LHCN-M2 (cell line): ENCODE measurements around the gene RMDN2. TPM values are rescaled to one million over a fixed set of nuclear protein-coding genes. Genes with fewer than 3 reads are reported as not detected.
"Not testable (repeated sequence)": the region's sequence is repeated elsewhere in the genome, so short reads cannot be mapped to it uniquely, and the experiment has no call there.

ENCODE experiments used
- DNase-seq: peaks from one replicate; pipeline ENCODE4 v3.0.0-alpha.2; 2012; ENCODE audit warnings: low read depth
- total RNA-seq: library from RNA; depleted of rRNA; stranded (reverse); fragments of >200 nt; gene quantifications from 2 replicates; pipeline ENCODE4 v1.2.3, GENCODE V29; 2014

The RMDN2 gene
- total RNA-seq, 1 experiment from 2014 or later = 6.5 TPM

DNA sequence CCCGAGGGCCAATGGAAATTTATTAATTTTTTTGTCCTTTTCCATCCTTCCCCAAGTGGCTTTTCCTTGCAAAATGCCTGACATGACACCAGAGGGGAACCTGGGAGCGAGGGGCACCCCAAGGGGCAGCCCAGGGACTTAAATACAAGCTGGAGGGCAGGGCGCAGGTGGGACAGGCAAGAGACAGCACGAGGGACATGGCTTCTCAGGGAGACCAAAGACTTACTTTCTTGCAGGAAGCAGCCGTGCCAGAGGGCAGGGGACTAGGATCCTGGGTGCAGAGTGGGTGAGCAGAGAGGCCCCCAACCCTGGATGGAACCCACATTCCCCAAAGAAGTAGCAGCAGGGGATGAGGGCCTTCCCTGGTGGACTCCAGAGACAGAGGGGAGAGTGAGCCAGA lies 5.3 kb downstream of the RMDN2 start:
- DNase-seq = not testable (repeated sequence)

DNA sequence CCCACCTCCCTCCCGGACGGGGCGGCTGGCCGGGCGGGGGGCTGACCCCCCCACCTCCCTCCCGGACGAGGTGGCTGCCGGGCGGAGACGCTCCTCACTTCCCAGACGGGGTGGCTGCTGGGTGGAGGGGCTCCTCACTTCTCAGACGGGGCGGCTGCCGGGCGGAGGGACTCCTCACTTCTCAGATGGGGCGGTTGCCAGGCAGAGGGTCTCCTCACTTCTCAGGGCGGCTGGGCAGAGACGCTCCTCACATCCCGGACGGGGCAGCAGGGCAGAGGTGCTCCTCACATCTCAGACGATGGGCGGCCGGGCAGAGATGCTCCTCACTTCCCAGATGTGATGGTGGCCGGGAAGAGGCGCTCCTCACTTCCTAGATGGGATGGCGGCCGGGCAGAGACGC lies 7.8 kb downstream of the RMDN2 start:
- DNase-seq = not testable (repeated sequence)

DNA sequence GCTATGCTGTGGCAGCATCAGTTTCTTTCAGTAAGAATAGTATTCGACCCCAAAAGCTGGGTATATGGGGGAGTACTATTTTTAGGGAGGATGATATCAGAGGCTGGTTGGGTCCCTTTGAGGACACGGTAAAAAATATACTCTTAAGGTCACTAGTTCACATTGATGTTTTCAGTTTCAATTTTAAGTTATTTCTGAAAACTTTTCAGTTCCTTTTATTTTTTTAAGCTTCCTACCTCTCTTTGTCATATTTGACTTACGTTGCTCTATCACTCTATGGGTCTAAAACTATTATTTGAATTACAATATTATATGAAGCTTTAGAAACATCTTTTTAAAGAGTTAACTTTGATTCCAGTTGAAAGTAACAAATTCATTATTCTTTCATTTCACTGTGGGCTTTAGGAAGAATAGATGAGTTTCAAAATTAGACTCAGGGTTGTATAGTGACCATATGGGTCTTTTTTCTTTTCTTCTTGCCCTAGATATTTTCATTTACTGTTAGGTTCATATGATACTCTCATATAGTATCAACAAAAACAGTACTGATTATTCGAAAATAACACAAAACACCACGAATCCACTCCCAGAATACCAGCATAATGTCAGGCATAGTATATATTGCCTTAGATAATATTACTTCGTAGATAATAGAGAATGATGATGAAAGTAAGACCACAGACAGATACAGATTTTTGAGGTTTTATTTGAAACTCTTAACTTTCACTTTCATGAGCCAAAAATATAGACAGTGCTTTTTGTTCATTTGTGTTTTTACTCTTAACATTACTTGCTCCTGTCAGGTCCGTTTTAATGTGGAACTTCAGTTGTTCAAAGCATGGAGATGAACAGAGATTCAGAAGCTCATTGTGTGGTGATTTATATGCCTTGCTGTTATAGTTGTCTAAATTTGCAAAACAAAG lies 9.8 kb downstream of the RMDN2 start:
- DNase-seq = no peak

GRCh38 chr2:37937568-37937967 lies 12.5 kb downstream of the RMDN2 start:
- not testable (repeated sequence) for DNase-seq

GRCh38 chr2:37941267-37941666 lies 16.2 kb downstream of the RMDN2 start:
- DNase-seq = not testable (repeated sequence)

DNA sequence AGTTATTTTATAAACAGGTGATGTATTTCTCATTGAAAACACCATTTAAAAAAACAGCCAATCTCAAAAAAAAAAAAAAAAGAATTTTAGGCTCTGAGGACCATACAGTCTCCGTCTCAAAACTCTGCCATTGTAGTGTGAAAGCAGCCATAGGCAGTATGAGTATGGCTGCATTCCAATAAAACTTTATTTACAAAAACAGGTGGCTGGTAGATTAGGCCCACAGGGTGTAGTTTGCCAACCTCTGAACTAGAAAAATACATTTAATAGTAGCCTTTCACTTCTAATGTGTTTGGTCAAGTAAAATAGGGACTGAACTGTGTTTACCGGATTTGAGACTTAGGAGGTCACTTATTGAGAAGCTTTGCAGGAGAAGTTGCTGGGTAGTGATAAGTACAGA lies 19.2 kb downstream of the RMDN2 start:
- DNase-seq = no peak

DNA sequence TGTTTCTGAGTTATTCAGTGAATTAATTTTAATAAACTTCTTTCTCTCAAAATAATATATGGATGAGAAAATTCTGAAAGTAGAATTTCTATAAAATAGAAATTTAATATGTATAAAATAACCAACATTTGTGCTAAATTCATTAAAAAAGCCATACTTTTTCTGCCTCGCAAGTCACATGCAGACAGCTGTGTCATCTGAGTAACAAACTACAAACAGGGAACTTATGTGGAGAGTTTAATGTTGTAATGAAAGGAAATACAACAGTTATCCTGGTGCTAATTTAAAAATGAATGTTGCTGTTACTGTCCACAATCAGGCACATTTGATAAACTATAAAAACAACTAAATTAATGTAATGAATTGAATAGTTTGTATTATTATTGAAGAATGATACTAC lies 22.2 kb downstream of the RMDN2 start:
- no peak for DNase-seq

DNA sequence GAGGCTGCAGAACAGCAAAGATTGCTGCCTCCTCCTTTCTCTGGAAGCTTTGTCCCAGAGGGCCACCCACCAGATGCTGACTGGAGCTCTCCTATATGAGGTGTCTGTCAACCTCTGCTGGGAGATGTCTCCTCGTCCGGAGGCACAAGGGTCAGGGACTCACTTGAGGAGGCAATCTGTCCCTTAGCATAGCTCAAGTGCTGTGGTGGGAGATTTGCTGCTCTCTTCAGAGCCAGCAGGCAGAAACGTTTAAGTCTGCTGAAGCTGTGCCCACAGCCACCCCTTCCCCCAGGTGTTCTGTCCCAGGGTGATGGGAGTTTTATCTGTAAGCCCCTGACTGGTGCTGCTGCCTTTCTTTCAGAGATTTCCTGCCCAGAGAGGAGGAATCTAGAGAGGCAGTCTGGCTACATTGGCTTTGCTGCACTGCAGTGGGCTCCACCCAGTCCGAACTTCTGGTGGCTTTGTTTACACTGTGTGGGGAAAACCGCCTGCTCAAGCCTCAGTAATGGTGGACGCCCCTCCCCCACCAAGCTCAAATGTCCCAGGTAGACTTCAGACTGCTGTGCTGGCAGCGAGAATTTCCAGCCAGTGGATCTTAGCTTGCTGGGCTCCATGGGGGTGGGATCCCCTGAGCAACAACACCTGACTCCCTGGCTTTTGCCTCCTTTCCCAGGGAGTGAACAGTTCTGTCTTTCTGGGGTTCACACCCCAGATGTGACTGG lies 37.1 kb downstream of the RMDN2 start:
- DNase-seq = not testable (repeated sequence)

- not testable (repeated sequence) for DNase-seq
Measured at GRCh38 chr2:37962740-37963121, 37.6 kb downstream of the RMDN2 start.

DNA sequence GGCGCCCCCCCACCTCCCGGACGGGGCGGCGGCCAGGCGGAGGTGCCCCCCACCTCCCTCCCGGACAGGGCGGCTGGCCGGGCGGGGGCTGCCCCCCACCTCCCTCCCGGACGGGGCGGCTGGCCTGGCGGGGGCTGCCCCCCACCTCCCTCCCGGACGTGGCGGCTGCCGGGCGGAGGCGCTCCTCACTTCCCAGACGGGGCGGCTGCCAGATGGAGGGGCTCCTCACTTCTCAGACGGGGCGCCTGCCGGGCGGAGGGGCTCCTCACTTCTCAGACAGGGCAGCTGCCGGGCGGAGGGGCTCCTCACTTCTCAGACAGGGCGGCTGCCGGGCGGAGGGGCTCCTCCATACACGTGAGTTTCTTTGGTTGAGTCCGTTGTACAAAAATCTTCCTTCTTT lies 38.8 kb downstream of the RMDN2 start:
- not testable (repeated sequence) for DNase-seq

- DNase-seq = no peak
Measured at GRCh38 chr2:37966326-37966725, 41.2 kb downstream of the RMDN2 start.

DNA sequence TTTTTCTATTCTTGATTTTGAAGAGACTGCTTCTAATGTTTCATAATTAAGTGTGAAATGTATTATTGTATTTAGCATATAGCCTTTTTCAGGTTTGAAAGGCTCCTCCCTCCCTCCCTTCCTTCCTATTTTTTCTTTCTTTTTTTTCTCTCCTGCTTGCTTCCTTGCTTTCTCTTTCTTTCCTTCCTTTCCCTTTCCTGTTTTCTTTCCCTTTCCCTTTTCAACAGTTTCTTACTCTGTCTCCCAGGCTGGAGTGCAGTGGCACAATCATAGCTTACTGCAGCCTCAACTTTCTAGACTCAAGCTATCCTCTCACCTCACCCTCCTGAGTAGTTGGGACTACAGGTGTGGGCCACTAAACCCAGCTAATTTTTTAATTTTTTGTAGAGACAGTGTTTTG lies 44.6 kb downstream of the RMDN2 start:
- DNase-seq = no peak

GRCh38 chr2:37971971-37972370 lies 46.9 kb downstream of the RMDN2 start:
- no peak for DNase-seq

DNA sequence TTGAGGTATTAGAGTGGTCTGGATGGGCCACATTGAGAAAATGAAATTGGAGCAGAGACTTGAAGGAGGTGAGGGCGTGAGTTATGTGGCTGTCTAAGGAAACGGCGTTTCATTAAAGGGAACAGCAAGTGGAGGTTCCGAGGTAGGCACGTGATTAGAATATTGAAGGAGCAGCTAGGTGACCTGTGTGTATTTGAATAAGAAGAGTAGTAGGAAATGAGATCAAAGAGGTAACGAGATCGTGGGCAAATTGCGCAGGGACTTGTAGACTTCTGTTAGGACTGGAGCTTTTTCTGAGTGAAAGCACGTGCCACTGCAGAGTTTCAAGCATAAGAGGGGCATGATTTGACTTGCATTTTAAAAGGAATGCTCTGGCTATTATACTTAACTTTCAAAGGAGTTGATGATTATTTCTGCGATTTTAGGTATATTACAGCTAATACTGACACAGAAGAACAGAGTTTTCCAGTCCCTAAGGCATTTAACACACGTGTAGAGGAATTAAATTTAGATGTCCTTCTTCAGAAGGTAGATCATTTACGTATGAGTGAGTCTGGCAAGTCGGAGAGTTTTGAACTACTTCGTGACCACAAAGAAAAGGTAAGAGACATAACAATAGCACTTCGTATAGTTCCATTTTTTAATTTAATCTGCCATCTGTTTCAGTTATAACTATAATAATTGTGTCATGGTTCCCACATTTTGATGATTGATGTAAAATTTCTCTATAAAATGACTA lies 48.7 kb downstream of the RMDN2 start:
- DNase-seq = no peak

DNA sequence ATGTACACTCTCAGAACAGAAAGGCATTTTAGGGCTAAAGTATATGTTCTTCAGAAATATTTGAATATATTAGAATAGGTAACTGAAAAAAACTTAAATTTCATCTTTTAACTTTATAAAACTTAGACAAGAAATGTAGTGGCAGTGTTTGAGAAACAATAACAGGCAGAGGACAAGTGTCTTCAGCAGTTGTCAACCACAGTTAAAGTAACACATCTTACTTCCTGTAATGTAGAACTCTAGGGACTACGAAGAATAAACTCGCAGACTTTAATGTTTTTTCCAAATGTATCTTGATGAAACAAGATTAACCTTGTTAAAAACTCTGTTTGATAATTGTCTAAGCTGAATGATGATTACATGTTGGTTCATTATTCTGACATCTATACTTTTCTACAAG lies 50.7 kb downstream of the RMDN2 start:
- no peak for DNase-seq

- no peak for DNase-seq
Measured at GRCh38 chr2:37976411-37976810, 51.3 kb downstream of the RMDN2 start.

- DNase-seq = peak; percentile 75
Measured at GRCh38 chr2:37982147-37982582, 57.1 kb downstream of the RMDN2 start.

DNA sequence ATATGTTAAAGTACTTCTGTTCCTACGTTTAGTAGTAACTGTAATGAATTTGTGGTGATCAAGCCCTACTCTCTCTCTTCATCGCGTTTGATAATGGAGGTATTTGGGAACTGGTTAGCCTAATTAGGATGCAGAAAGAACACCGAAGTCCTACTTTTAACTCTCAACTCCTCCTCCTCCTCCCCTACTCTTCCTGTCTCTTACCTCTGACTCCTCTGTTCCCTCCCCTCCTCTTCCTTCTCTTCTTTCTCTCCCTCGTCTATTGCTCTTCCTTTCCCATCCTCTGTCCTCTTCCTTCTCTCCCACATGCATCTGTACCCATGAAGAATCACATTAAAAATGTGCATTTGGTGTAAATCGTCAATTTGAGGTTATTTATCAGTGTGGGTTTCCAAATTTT lies 57.8 kb downstream of the RMDN2 start:
- no peak for DNase-seq

DNA sequence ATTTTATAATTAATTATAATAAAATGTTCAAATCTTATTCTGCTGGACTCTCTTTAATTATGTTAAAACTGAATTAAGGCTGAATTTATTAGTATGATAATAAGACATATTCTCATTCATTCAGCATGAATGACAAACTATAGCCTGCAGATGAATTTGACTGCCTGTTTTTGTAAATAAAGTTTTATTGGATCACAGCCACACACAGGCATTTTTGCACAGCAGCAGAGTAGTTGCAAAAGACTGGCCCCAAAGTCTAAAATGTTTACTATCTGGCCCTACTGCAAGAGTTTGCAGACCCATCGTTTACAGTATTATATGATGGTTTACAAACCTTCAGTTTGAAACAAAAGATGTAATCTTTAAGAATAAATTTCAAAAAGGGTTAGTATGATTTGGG lies 58.6 kb downstream of the RMDN2 start:
- no peak for DNase-seq

DNA sequence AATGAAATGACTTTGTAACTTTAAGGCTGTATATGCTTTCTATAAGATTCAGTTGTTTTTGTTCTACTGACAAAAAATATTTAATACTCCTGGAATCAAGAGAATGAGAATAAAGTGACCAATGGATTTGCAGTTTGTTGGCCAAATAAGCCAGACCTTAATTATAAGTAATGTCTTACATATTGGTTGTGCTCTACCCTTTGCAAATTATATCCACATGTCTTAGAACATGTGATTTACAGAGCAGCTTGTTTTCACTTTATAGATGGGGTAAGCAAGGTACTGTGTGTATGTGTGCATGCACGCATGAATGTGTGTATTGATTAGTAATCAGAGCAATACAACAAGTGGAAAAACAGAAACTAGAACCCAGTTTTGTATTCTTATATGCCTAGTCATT lies 59.1 kb downstream of the RMDN2 start:
- DNase-seq = no peak

GRCh38 chr2:37984589-37984988 lies 59.5 kb downstream of the RMDN2 start:
- DNase-seq = peak; percentile 24

DNA sequence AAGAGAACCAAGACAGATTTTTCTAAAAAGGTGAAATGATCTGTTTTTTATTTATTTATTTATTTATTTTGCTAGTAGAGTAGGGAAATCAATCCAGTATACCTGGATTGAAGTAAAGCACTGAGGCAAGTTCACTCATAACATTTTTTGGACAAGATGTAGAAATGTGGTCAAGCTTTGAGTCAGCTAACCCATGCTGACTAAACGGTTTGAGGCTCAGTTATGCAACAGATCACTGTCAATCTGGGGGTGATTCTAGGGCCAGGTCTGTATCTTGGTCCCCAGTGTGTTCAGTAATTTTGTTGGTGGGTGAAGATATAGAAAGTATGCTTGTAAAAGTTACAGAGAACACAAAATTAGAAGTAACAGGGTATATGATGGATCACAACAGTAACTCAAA lies 60.2 kb downstream of the RMDN2 start:
- peak; percentile 64 for DNase-seq
